Natural killer cell (primary cell): Measurements from ENCODE around the gene FANCM. TPM values are rescaled to one million over a fixed set of nuclear protein-coding genes. Genes with fewer than 3 reads are reported as not detected.

Experiments
- ATAC-seq, 3 donors: fragments of 150-1000 bp in 2 of 3; fragments of 200-7000 bp in 1 of 3; cut with Tn5 transposase; 1 replicate in 1 of 3; 2 replicates in 2 of 3; pipeline ENCODE4 v1.10.0; 2021; ENCODE audit warnings: mild to moderate bottlenecking in 2 of 3, moderate library complexity in 2 of 3
- DNase-seq, 2 donors: peaks; one replicate each; pipeline versions ENCODE4 v3.0.0 to v3.0.0-alpha.2; 2013 to 2021; ENCODE audit warnings: mixed read lengths in 1 of 2
- H3K27ac ChIP-seq: one replicate; pipeline ENCODE4 v1.5.1; 2013; ENCODE audit warnings: mild to moderate bottlenecking, low read length
- H3K27me3 ChIP-seq: one replicate; pipeline ENCODE4 v1.6.1; 2013; ENCODE audit warnings: low read length; ENCODE audit not compliant: control insufficient read depth, insufficient read depth
- H3K36me3 ChIP-seq: one replicate; pipeline ENCODE4 v1.6.1; 2013; ENCODE audit warnings: low read length; ENCODE audit not compliant: control insufficient read depth, insufficient read depth
- H3K4me1 ChIP-seq: one replicate; pipeline ENCODE4 v1.6.1; 2013; ENCODE audit warnings: low read length; ENCODE audit not compliant: control insufficient read depth, insufficient read depth
- H3K4me3 ChIP-seq: one replicate; pipeline ENCODE4 v1.5.1; 2013; ENCODE audit warnings: low read length
- H3K9me3 ChIP-seq: one replicate; pipeline ENCODE4 v1.6.1; 2013; ENCODE audit warnings: low read length; ENCODE audit not compliant: control insufficient read depth, insufficient read depth
- H3K27ac Mint-ChIP-seq, 2 donors: one replicate each; pipeline ENCODE4 v1.8.0; 2022; ENCODE audit warnings: mild to moderate bottlenecking in 2 of 2, mixed read lengths in 2 of 2, moderate library complexity in 1 of 2
- H3K27me3 Mint-ChIP-seq, 2 donors: one replicate each; pipeline ENCODE4 v1.8.0; 2022; ENCODE audit warnings: low read depth in 2 of 2, mixed read lengths in 2 of 2
- H3K36me3 Mint-ChIP-seq: one replicate; pipeline ENCODE4 v1.8.0; 2022; ENCODE audit warnings: mixed read lengths
- H3K4me1 Mint-ChIP-seq, 2 donors: one replicate each; pipeline ENCODE4 v1.8.0; 2022; ENCODE audit warnings: mixed read lengths in 2 of 2
- H3K4me3 Mint-ChIP-seq: one replicate; pipeline ENCODE4 v1.8.0; 2022; ENCODE audit warnings: mild to moderate bottlenecking, moderate library complexity, mixed read lengths
- H3K9me3 Mint-ChIP-seq, 2 donors: one replicate each; pipeline ENCODE4 v1.8.0; 2022; ENCODE audit warnings: mixed read lengths in 2 of 2
- CTCF ChIP-seq: fragments of 200-600 bp; IDR thresholded peaks from one replicate; pipeline ENCODE4 v1.8.0; 2022; ENCODE audit warnings: antibody characterized with exemption
- WGBS: methylation state at CpG from one replicate; pipeline ENCODE4 v1.1.7; 2013; ENCODE audit warnings: missing lambda C conversion rate; ENCODE audit not compliant: insufficient coverage; 5-methylcytosine and 5-hydroxymethylcytosine counted together
- intact Hi-C: fragments of 100-400 bp; cut with micrococcal nuclease; formaldehyde crosslinking; loops from one replicate; pipeline ENCODE4 v1.14.2; 2022
- total RNA-seq, 4 donors: library from RNA; stranded (reverse); fragments of 120-200 nt in 1 of 4; gene quantifications; one replicate each; pipeline versions ENCODE4 v1.2.3 to v1.2.4, GENCODE V29; 2013 to 2022

Gene FANCM
- total RNA-seq, 3 donors from 2014 or later (not counting 1 experiment from before 2014, with no cell fraction given), result 8.3 to 16.9 (median 13.2) TPM

GRCh38 chr14:45249856-45250575 lies 114.3 kb downstream of the FANCM start:
- H3K4me1 ChIP-seq, result peaks cover 27% of the 10 kb centered on the region
- WGBS, result 3% methylated on average over 5 of the region's 5 CpGs
- Mint-ChIP-seq H3K27ac (peak overlapping the region; percentile 65 to 87), H3K4me3 (peak overlapping the region; percentile 93), H3K27me3 (no peaks in the 10 kb centered on the region), H3K36me3 (no peaks in the 10 kb centered on the region), H3K4me1 (peaks cover 18 to 20% of the 10 kb centered on the region in 2 donors), H3K9me3 (no peaks in the 10 kb centered on the region)
- no peaks in the 10 kb centered on the region for H3K36me3 ChIP-seq
- DNase-seq (peak in 1 of 2 donors; percentile 20), ATAC-seq (peak in 1 of 3 donors; percentile 31)
- H3K27me3 ChIP-seq, result no peaks in the 10 kb centered on the region
- H3K27ac ChIP-seq, result peak overlapping the region; percentile 62
- no peaks in the 10 kb centered on the region for H3K9me3 ChIP-seq
- intact Hi-C loops, result loop anchor here (5.0 kb wide), 1 partner anchor 353 kb away; a partner anchor contains a TSS
- TF ChIP-seq CTCF, result no peak
- no peak overlapping the region for H3K4me3 ChIP-seq

Other genes starting within 250 kb of the FANCM start
- gene KLHL28, start 174.0 kb upstream of the FANCM start, total RNA-seq, result 10 to 100 TPM; 47.6 to 59.7 (median 56.0) TPM
- gene TOGARAM1, start 173.7 kb upstream of the FANCM start, total RNA-seq, result 10 to 100 TPM; 17.4 to 21.4 (median 19.6) TPM
- gene PRPF39, start 51.8 kb upstream of the FANCM start, total RNA-seq, result 10 to 100 TPM; 49.2 to 61.2 (median 52.5) TPM
- 10 to 100 TPM; 32.2 to 39.7 (median 33.7) TPM for gene FKBP3, start 1.4 kb upstream of the FANCM start, total RNA-seq
- 10 to 100 TPM; 60.3 to 70.2 (median 66.3) TPM for gene MIS18BP1, start 117.3 kb downstream of the FANCM start, total RNA-seq